ENCODE measurements around the gene TMEM26. TPM values are rescaled to one million over a fixed set of nuclear protein-coding genes. Genes with fewer than 3 reads are reported as not detected.
"Not testable (repeated sequence)": the region's sequence is repeated elsewhere in the genome, so short reads cannot be mapped to it uniquely, and the experiment has no call there.

TMEM26 gene
- total RNA-seq, 1 donor from 2014 or later: 3.6 TPM

GRCh38 chr10:61385231-61386001 is 67.8 kb downstream of the TMEM26 start:
- Mint-ChIP-seq H3K4me3 (ENCODE audit: unreplicated experiment) (no peak overlapping the region), H3K27me3 (ENCODE audit: unreplicated experiment) (peaks cover 30% of the 10 kb centered on the region), H3K9me3 (ENCODE audit: unreplicated experiment) (peaks cover 7% of the 10 kb centered on the region), H3K36me3 (ENCODE audit: unreplicated experiment) (no peaks in the 10 kb centered on the region), H3K27ac (ENCODE audit: unreplicated experiment) (no peak overlapping the region), H3K4me1 (ENCODE audit: unreplicated experiment) (no peaks in the 10 kb centered on the region)
- TF ChIP-seq CTCF (IDR thresholded peaks at IDR 0.05): no peak
- DNase-seq (ENCODE audit: extremely low spot score, unreplicated experiment): no peak

DNA sequence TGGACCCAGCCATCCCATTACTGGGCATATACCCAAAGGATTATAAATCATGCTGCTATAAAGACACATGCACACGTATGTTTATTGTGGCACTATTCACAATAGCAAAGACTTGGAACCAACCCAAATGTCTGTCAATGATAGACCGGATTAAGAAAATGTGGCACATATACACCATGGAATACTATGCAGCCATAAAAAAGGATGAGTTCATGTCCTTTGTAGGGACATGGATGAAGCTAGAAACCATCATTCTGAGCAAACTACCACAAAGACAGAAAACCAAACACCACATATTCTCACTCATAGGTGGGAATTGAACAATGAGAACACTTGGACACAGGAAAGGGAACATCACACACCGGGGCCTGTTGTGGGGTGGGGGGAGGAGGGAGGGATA is 72.0 kb downstream of the TMEM26 start:
- not testable (repeated sequence) for H3K4me3 Mint-ChIP-seq (ENCODE audit: unreplicated experiment); H3K9me3 Mint-ChIP-seq (ENCODE audit: unreplicated experiment); H3K36me3 Mint-ChIP-seq (ENCODE audit: unreplicated experiment); H3K4me1 Mint-ChIP-seq (ENCODE audit: unreplicated experiment); DNase-seq (ENCODE audit: extremely low spot score, unreplicated experiment); H3K27ac Mint-ChIP-seq (ENCODE audit: unreplicated experiment)
- H3K27me3 Mint-ChIP-seq (ENCODE audit: unreplicated experiment): peaks cover 17% of the 10 kb centered on the region

DNA sequence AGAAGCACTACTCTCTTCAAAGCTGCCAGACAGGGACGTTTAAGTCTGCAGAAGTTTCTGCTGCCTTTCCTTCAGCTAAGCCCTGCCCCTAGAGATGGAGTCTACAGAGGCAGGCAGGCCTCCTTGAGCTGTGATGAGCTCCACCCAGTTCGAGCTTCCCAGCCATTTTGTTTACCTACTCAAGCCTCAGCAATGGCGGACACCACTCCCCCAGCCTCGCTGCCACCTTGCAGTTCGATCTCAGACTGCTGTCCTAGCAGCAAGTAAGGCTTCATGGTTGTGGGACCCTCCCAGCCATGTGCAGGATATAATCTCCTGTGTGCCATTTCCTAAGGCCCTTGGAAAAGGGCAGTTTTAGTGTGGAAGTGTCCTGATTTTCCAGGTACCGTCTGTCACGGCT is 74.3 kb downstream of the TMEM26 start:
- H3K4me1 Mint-ChIP-seq (ENCODE audit: unreplicated experiment): no peaks in the 10 kb centered on the region
- H3K27me3 Mint-ChIP-seq (ENCODE audit: unreplicated experiment): peaks cover 19% of the 10 kb centered on the region
- H3K4me3 Mint-ChIP-seq (ENCODE audit: unreplicated experiment): no peak overlapping the region
- H3K9me3 Mint-ChIP-seq (ENCODE audit: unreplicated experiment): peaks cover 24% of the 10 kb centered on the region
- peaks cover 8% of the 10 kb centered on the region for H3K36me3 Mint-ChIP-seq (ENCODE audit: unreplicated experiment)
- no peak overlapping the region for H3K27ac Mint-ChIP-seq (ENCODE audit: unreplicated experiment)
- TF ChIP-seq CTCF (IDR thresholded peaks at IDR 0.05): no peak
- no peak for DNase-seq (ENCODE audit: extremely low spot score, unreplicated experiment)

DNA sequence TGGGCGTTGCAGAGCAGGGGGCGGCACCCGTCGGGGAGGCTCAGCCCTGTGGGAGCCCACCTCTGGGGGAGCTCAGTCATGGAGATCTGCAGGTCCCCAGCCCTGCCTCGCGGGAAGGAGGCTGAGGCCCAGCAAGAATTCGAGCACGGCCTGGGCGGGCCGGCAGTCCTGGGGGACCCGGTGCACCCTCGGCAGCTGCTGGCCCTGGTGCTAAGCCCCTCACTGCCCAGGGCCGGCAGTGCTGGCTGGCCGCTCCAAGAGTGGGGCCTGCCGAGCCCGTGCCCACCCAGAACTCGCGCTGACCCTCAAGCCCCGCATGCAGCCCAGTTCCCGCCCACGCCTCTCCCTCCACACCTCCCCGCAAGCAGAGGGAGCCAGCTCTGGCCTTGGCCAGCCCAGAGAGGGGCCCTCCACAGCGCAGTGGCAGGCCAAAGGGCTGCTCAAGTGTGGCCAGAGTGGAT is 76.2 kb downstream of the TMEM26 start:
- Mint-ChIP-seq H3K27ac (ENCODE audit: unreplicated experiment) (no peak overlapping the region), H3K4me3 (ENCODE audit: unreplicated experiment) (no peak overlapping the region), H3K36me3 (ENCODE audit: unreplicated experiment) (peaks cover 8% of the 10 kb centered on the region), H3K9me3 (ENCODE audit: unreplicated experiment) (peaks cover 35% of the 10 kb centered on the region), H3K27me3 (ENCODE audit: unreplicated experiment) (peaks cover 27% of the 10 kb centered on the region), H3K4me1 (ENCODE audit: unreplicated experiment) (no peaks in the 10 kb centered on the region)
- TF ChIP-seq CTCF (IDR thresholded peaks at IDR 0.05): no peak
- DNase-seq (ENCODE audit: extremely low spot score, unreplicated experiment): no peak

- Mint-ChIP-seq H3K9me3 (ENCODE audit: unreplicated experiment) (peaks cover 36% of the 10 kb centered on the region), H3K4me1 (ENCODE audit: unreplicated experiment) (no peaks in the 10 kb centered on the region), H3K4me3 (ENCODE audit: unreplicated experiment) (no peak overlapping the region), H3K27me3 (ENCODE audit: unreplicated experiment) (peaks cover 28% of the 10 kb centered on the region), H3K36me3 (ENCODE audit: unreplicated experiment) (peaks cover 8% of the 10 kb centered on the region), H3K27ac (ENCODE audit: unreplicated experiment) (no peak overlapping the region)
- TF ChIP-seq CTCF (IDR thresholded peaks at IDR 0.05): no peak
- DNase-seq (ENCODE audit: extremely low spot score, unreplicated experiment): no peak
Observed at GRCh38 chr10:61376377-61376776, 76.8 kb downstream of the TMEM26 start.

Data from osteocyte (in vitro differentiated cells).